ENCODE data around the gene C6orf136. TPM values are rescaled to one million over a fixed set of nuclear protein-coding genes. Genes with fewer than 3 reads are reported as not detected.

The C6orf136 gene
- total and polyA plus RNA-seq, 9 of the 15 experiments (the other 6 are each of a cell fraction or from before 2014, with no cell fraction given): 14.1 to 63.1 (median 18.4) TPM

- TF ChIP-seq CHAMP1 (IDR thresholded peaks at IDR 0.05) (no peak), TGIF2 (CRISPR knock-in tag; IDR thresholded peaks at IDR 0.05) (no peak), SNAPC5 (CRISPR knock-in tag; IDR thresholded peaks at IDR 0.05) (no peak), ZFX (CRISPR knock-in tag; IDR thresholded peaks at IDR 0.05) (peak; percentile 53), MAFG (tag; conservative IDR thresholded peaks at IDR 0.05) (no peak), CTBP1 (IDR thresholded peaks at IDR 0.05; ENCODE audit: borderline replicate concordance) (peak; percentile 45; the same call in 1 of the 2 replicates), ZNF79 (CRISPR knock-in tag; IDR thresholded peaks at IDR 0.05; ENCODE audit: low read depth) (no peak), ZNF121 (CRISPR knock-in tag; conservative IDR thresholded peaks at IDR 0.05) (no peak), NR2C2 (CRISPR knock-in tag; IDR thresholded peaks at IDR 0.05) (no peak), NR2C2 (tag; IDR thresholded peaks at IDR 0.05) (no peak), SRSF7 (optimal IDR thresholded peaks at IDR 0.05; ENCODE audit: low read depth, low read length) (no peak), GATAD2A (IDR thresholded peaks at IDR 0.05) (no peak), ELF1 (tag; IDR thresholded peaks at IDR 0.05) (peak; percentile 49; the same call in 1 of the 2 replicates), ZSCAN32 (CRISPR knock-in tag; IDR thresholded peaks at IDR 0.05) (no peak), FOXA3 (CRISPR knock-in tag; conservative IDR thresholded peaks at IDR 0.05 in 1 of 2, IDR thresholded peaks at IDR 0.05 in 1 of 2) (no peak), E2F1 (CRISPR knock-in tag; IDR thresholded peaks at IDR 0.05) (no peak), XRCC4 (IDR thresholded peaks at IDR 0.05; ENCODE audit: extremely low read depth, insufficient read depth, insufficient read length) (no peak), MEF2D (tag; conservative IDR thresholded peaks at IDR 0.05; ENCODE audit: low read depth) (peak; percentile 73; the same call in 1 of the 2 replicates)
- TF ChIP-seq, protein P1, sequence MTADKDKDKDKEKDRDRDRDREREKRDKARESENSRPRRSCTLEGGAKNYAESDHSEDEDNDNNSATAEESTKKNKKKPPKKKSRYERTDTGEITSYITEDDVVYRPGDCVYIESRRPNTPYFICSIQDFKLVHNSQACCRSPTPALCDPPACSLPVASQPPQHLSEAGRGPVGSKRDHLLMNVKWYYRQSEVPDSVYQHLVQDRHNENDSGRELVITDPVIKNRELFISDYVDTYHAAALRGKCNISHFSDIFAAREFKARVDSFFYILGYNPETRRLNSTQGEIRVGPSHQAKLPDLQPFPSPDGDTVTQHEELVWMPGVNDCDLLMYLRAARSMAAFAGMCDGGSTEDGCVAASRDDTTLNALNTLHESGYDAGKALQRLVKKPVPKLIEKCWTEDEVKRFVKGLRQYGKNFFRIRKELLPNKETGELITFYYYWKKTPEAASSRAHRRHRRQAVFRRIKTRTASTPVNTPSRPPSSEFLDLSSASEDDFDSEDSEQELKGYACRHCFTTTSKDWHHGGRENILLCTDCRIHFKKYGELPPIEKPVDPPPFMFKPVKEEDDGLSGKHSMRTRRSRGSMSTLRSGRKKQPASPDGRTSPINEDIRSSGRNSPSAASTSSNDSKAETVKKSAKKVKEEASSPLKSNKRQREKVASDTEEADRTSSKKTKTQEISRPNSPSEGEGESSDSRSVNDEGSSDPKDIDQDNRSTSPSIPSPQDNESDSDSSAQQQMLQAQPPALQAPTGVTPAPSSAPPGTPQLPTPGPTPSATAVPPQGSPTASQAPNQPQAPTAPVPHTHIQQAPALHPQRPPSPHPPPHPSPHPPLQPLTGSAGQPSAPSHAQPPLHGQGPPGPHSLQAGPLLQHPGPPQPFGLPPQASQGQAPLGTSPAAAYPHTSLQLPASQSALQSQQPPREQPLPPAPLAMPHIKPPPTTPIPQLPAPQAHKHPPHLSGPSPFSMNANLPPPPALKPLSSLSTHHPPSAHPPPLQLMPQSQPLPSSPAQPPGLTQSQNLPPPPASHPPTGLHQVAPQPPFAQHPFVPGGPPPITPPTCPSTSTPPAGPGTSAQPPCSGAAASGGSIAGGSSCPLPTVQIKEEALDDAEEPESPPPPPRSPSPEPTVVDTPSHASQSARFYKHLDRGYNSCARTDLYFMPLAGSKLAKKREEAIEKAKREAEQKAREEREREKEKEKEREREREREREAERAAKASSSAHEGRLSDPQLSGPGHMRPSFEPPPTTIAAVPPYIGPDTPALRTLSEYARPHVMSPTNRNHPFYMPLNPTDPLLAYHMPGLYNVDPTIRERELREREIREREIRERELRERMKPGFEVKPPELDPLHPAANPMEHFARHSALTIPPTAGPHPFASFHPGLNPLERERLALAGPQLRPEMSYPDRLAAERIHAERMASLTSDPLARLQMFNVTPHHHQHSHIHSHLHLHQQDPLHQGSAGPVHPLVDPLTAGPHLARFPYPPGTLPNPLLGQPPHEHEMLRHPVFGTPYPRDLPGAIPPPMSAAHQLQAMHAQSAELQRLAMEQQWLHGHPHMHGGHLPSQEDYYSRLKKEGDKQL (CRISPR knock-in tag; IDR thresholded peaks at IDR 0.05; ENCODE audit: borderline replicate concordance): no peak
These were observed 43.7 kb downstream of the C6orf136 start, which contains the start of gene NRM (continued) for GRCh38 chr6:30690403-30691207.

All from K562 (cell line).